ENCODE data around the gene PODNL1. TPM values are rescaled to one million over a fixed set of nuclear protein-coding genes. Genes with fewer than 3 reads are reported as not detected.

The PODNL1 gene
- total and polyA plus RNA-seq, 10 of the 15 experiments (the other 5 are each of a cell fraction or from before 2014, with no cell fraction given): 0.04 to 0.44 TPM; not detected in 8

GRCh38 chr19:13896227-13896626 is 42.0 kb downstream of the PODNL1 start (continued):
- no peak for TF ChIP-seq PRDM15 (CRISPR knock-in tag; IDR thresholded peaks at IDR 0.05)

- Histone ChIP-seq H2AFZ (ENCODE audit: control insufficient read depth, low read depth, low read length) (no peak overlapping the region), H3K4me2 (ENCODE audit: control insufficient read depth, insufficient read depth) (no peak overlapping the region), H3K79me2 (ENCODE audit: control insufficient read depth, insufficient read depth, low read length) (no peaks in the 10 kb centered on the region), H3K9me3 (replicated peaks; ENCODE audit: control insufficient read depth, insufficient read depth, low read length) (no peaks in the 10 kb centered on the region), H3K36me3 (ENCODE audit: control insufficient read depth in 2 of 2, insufficient read depth in 2 of 2, low read length in 1 of 2) (no peaks in the 10 kb centered on the region), H3K27ac (ENCODE audit: control insufficient read depth, insufficient read depth) (no peak overlapping the region), H3K9ac (ENCODE audit: control insufficient read depth, insufficient read depth, low read length) (no peak overlapping the region), H3K4me3 (no peak overlapping the region), H3K4me1 (ENCODE audit: control insufficient read depth, insufficient read depth, low read length) (no peaks in the 10 kb centered on the region), H4K20me1 (ENCODE audit: control insufficient read depth, insufficient read depth) (no peaks in the 10 kb centered on the region), H3K27me3 (replicated peaks in 1 of 2; ENCODE audit: control insufficient read depth in 2 of 2, insufficient read depth in 2 of 2, low read length in 1 of 2) (no peaks in the 10 kb centered on the region)
- intact Hi-C loops (cut with micrococcal nuclease; ENCODE audit: unreplicated experiment) (no loop called here), in situ Hi-C loops (cut with MboI) (loop anchor here (25.0 kb wide), 1 partner anchor 443 kb away; no protein-coding TSS in a partner anchor)
- POLR2A ChIA-PET: no interaction called here
- no peak for ATAC-seq
- CTCF ChIA-PET: interaction anchor here (2.1 to 2.7 kb wide), 2 partner anchors 8 to 14 kb away, joined by 5 to 7 read pairs; no protein-coding TSS in a partner anchor
- SMC1A ChIA-PET (ENCODE audit: uncharacterized antibody, unreplicated experiment): interaction anchor here (0.5 to 1.2 kb wide), 2 partner anchors 11 to 24 kb away, joined by 3 read pairs; no protein-coding TSS in a partner anchor
- no peak for FAIRE-seq
- RAD21 ChIA-PET (ENCODE audit: unreplicated experiment): no interaction called here
- no TSS peak for BruUV-seq (replicated peaks)
- WGBS (ENCODE audit: insufficient coverage, insufficient replicate concordance, low lambda C conversion rate, missing lambda C conversion rate): 47% methylated on average over 5 of the region's 5 CpGs
- DNase-seq (ENCODE audit: low read depth, low spot score): no peak
- TF ChIP-seq MYC (IDR thresholded peaks at IDR 0.05; ENCODE audit: insufficient read depth, insufficient read length, insufficient replicate concordance, low read length, severe bottlenecking) (no peak), LARP7 (IDR thresholded peaks at IDR 0.05) (no peak), E4F1 (IDR thresholded peaks at IDR 0.05; ENCODE audit: borderline replicate concordance, partially characterized antibody) (no peak), IRF4 (IDR thresholded peaks at IDR 0.05; ENCODE audit: low read depth, low read length) (no peak), EP300 (IDR thresholded peaks at IDR 0.05; ENCODE audit: borderline replicate concordance in 1 of 2, control insufficient read depth in 1 of 2, low read depth in 2 of 2, low read length in 2 of 2) (no peak), PBX3 (IDR thresholded peaks at IDR 0.05; ENCODE audit: insufficient replicate concordance, low read depth, low read length) (no peak), BACH1 (IDR thresholded peaks at IDR 0.05; ENCODE audit: borderline replicate concordance) (no peak), CTCF (IDR thresholded peaks at IDR 0.05 in 2 of 3, conservative IDR thresholded peaks at IDR 0.05 in 1 of 3; ENCODE audit: control insufficient read depth in 2 of 3, extremely low read depth in 1 of 3, insufficient read depth in 1 of 3, low read depth in 3 of 3, low read length in 3 of 3) (no peak), IRF5 (IDR thresholded peaks at IDR 0.05; ENCODE audit: borderline replicate concordance) (no peak)
These were observed 43.7 kb downstream of the PODNL1 start for GRCh38 chr19:13894552-13894951.
